HFFc6 (cell line): Measurements from ENCODE around the gene PSD2. TPM values are rescaled to one million over a fixed set of nuclear protein-coding genes. Genes with fewer than 3 reads are reported as not detected.

ENCODE experiments used
- DNase-seq: peaks from one replicate; pipeline ENCODE4 v3.0.0-alpha.2; 2018
- H3K27ac Mint-ChIP-seq: 2 replicates; pipeline ENCODE4 v1.8.0; 2020; ENCODE audit warnings: mild to moderate bottlenecking, mixed read lengths
- H3K27me3 Mint-ChIP-seq: 2 replicates; pipeline ENCODE4 v1.8.0; 2021; ENCODE audit warnings: mild to moderate bottlenecking, moderate library complexity, mixed read lengths; ENCODE audit not compliant: insufficient read depth
- H3K36me3 Mint-ChIP-seq: 2 replicates; pipeline ENCODE4 v1.8.0; 2021; ENCODE audit warnings: low read depth, mixed read lengths
- H3K4me1 Mint-ChIP-seq: 2 replicates; pipeline ENCODE4 v1.8.0; 2020; ENCODE audit warnings: low read depth, mixed read lengths
- H3K4me3 Mint-ChIP-seq: 2 replicates; pipeline ENCODE4 v1.8.0; 2020; ENCODE audit warnings: mild to moderate bottlenecking, moderate library complexity, mixed read lengths
- H3K9me3 Mint-ChIP-seq: 2 replicates; pipeline ENCODE4 v1.8.0; 2020; ENCODE audit warnings: mild to moderate bottlenecking, mixed read lengths
- CTCF ChIP-seq: fragments of 200-600 bp; sonication (generic); IDR thresholded peaks from 2 replicates; pipeline ENCODE4 v1.5.0; 2021; ENCODE audit warnings: antibody characterized with exemption, mild to moderate bottlenecking
- total RNA-seq, 6 experiments: library from RNA; stranded (reverse); fragmentation: NEBNext Ultra II Directional; extraction: Animal tissue kit (Norgen Biotek cat#: 25700); gene quantifications; 2 replicates in 1 of 6; 3 replicates in 5 of 6; pipeline ENCODE4 v1.2.3, GENCODE V29; 2021

The PSD2 gene
- total RNA-seq, 6 experiments from 2014 or later, result 0.02 to 0.14 (median 0.07) TPM; not detected in 1

- Mint-ChIP-seq H3K4me1 (no peaks in the 10 kb centered on the region), H3K36me3 (no peaks in the 10 kb centered on the region), H3K27me3 (peaks cover 25% of the 10 kb centered on the region), H3K9me3 (no peaks in the 10 kb centered on the region), H3K4me3 (no peak overlapping the region), H3K27ac (no peak overlapping the region; the same call in 1 of the 2 replicates)
- 0 out of 2 replicates have a peak, but pooled peaks have one; percentile 22 for TF ChIP-seq CTCF
- no peak for DNase-seq
Measured at GRCh38 chr5:139862803-139863202, 67.2 kb downstream of the PSD2 start.

- H3K9me3 Mint-ChIP-seq, result no peaks in the 10 kb centered on the region
- no peak overlapping the region for H3K4me3 Mint-ChIP-seq
- H3K27me3 Mint-ChIP-seq, result peaks cover 25% of the 10 kb centered on the region
- no peak overlapping the region for H3K27ac Mint-ChIP-seq
- DNase-seq, result no peak
- H3K36me3 Mint-ChIP-seq, result no peaks in the 10 kb centered on the region
- H3K4me1 Mint-ChIP-seq, result no peaks in the 10 kb centered on the region
- TF ChIP-seq CTCF, result no peak
Measured at GRCh38 chr5:139863361-139863760, 67.8 kb downstream of the PSD2 start.

- peak; percentile 20 for DNase-seq
- H3K27me3 Mint-ChIP-seq, result peaks cover 27% of the 10 kb centered on the region
- H3K36me3 Mint-ChIP-seq, result no peaks in the 10 kb centered on the region
Measured at GRCh38 chr5:139863855-139864558, 68.4 kb downstream of the PSD2 start.

GRCh38 chr5:139864716-139865483, 69.3 kb downstream of the PSD2 start:
- H3K36me3 Mint-ChIP-seq, result no peaks in the 10 kb centered on the region
- no peaks in the 10 kb centered on the region for H3K4me1 Mint-ChIP-seq
- no peak overlapping the region for H3K27ac Mint-ChIP-seq
- DNase-seq, result no peak
- H3K27me3 Mint-ChIP-seq, result peaks cover 33% of the 10 kb centered on the region
- no peak overlapping the region for H3K4me3 Mint-ChIP-seq
- H3K9me3 Mint-ChIP-seq, result no peaks in the 10 kb centered on the region
- TF ChIP-seq CTCF, result no peak

More at GRCh38 chr5:139863855-139864558, 68.4 kb downstream of the PSD2 start:
- Mint-ChIP-seq H3K27ac (no peak overlapping the region), H3K4me1 (no peaks in the 10 kb centered on the region), H3K4me3 (no peak overlapping the region), H3K9me3 (no peaks in the 10 kb centered on the region)
- peak; percentile 90 for TF ChIP-seq CTCF

GRCh38 chr5:139867109-139867508, 71.5 kb downstream of the PSD2 start:
- Mint-ChIP-seq H3K4me3 (no peak overlapping the region), H3K27me3 (peaks cover 26% of the 10 kb centered on the region)

More at GRCh38 chr5:139867109-139867508, 71.5 kb downstream of the PSD2 start:
- no peaks in the 10 kb centered on the region for H3K9me3 Mint-ChIP-seq
- H3K4me1 Mint-ChIP-seq, result no peaks in the 10 kb centered on the region
- no peak overlapping the region for H3K27ac Mint-ChIP-seq
- no peak for DNase-seq
- no peaks in the 10 kb centered on the region for H3K36me3 Mint-ChIP-seq
- no peak for TF ChIP-seq CTCF
